Neural cell (in vitro differentiated cells): ENCODE results near the gene C21orf58. TPM values are rescaled to one million over a fixed set of nuclear protein-coding genes. Genes with fewer than 3 reads are reported as not detected.

Experiments
- H2AFZ ChIP-seq: fragments of 200-600, 300-800 bp; sonication (generic), shearing (Covaris generic); 2 replicates; pipeline ENCODE4 v1.6.0; 2014; ENCODE audit warnings: low read depth, mild to moderate bottlenecking, antibody characterized with exemption, low read length, moderate library complexity
- H3F3A ChIP-seq: fragments of 200-600 bp; shearing (Covaris generic); 2 replicates; pipeline ENCODE4 v1.6.1; 2016; ENCODE audit warnings: mild to moderate bottlenecking, moderate library complexity, mixed read lengths, antibody characterized with exemption, low read length; ENCODE audit not compliant: insufficient read depth, poor library complexity, severe bottlenecking
- H3K27ac ChIP-seq: fragments of 200-600, 300-800 bp; sonication (generic), shearing (Covaris generic); 2 replicates; pipeline ENCODE4 v1.5.1; 2014; ENCODE audit warnings: mild to moderate bottlenecking, low read length, moderate library complexity
- H3K27me3 ChIP-seq: fragments of 300-800, 200-600 bp; sonication (generic), shearing (Covaris generic); 2 replicates; pipeline ENCODE4 v1.6.0; 2014; ENCODE audit warnings: mild to moderate bottlenecking, low read depth, low read length, moderate library complexity; ENCODE audit not compliant: insufficient read depth
- H3K36me3 ChIP-seq: fragments of 300-800, 200-600 bp; sonication (generic), shearing (Covaris generic); 2 replicates; pipeline ENCODE4 v1.5.1; 2014; ENCODE audit warnings: mild to moderate bottlenecking, antibody characterized with exemption, low read length, moderate library complexity; ENCODE audit not compliant: insufficient read depth
- H3K4me2 ChIP-seq: fragments of 300-800, 200-600 bp; sonication (generic), shearing (Covaris generic); 2 replicates; pipeline ENCODE4 v1.6.0; 2014; ENCODE audit warnings: mild to moderate bottlenecking, low read length
- H3K4me3 ChIP-seq: fragments of 300-800, 200-600 bp; sonication (generic), shearing (Covaris generic); 2 replicates; pipeline ENCODE4 v1.5.1; 2014; ENCODE audit warnings: mild to moderate bottlenecking, low read length, moderate library complexity
- H3K79me2 ChIP-seq: fragments of 200-600 bp; shearing (Covaris generic); replicated peaks from 2 replicates; pipeline ENCODE4 v1.6.0; 2014; ENCODE audit warnings: mild to moderate bottlenecking, low read length, moderate library complexity; ENCODE audit not compliant: insufficient read depth
- H3K9ac ChIP-seq: fragments of 300-800, 200-600 bp; sonication (generic), shearing (Covaris generic); 2 replicates; pipeline ENCODE4 v1.6.1; 2016; ENCODE audit warnings: mild to moderate bottlenecking, low read length, mixed read lengths
- H3K9me2 ChIP-seq: fragments of 200-600 bp; shearing (Covaris generic); 2 replicates; pipeline ENCODE4 v1.6.1; 2016; ENCODE audit warnings: mild to moderate bottlenecking, low read length, mixed read lengths; ENCODE audit not compliant: insufficient read depth
- H3K9me3 ChIP-seq: fragments of 200-600, 300-800 bp; sonication (generic), shearing (Covaris generic); 2 replicates; pipeline ENCODE4 v1.6.1; 2016; ENCODE audit warnings: mild to moderate bottlenecking, mixed run types, low read length, moderate library complexity, mixed read lengths
- H4K20me1 ChIP-seq: fragments of 200-600 bp; shearing (Covaris generic); 2 replicates; pipeline ENCODE4 v1.6.1; 2016; ENCODE audit warnings: mild to moderate bottlenecking, mixed run types; ENCODE audit not compliant: insufficient read depth
- EP300 ChIP-seq: fragments of 450-650 bp; conservative IDR thresholded peaks from 2 replicates; pipeline ENCODE4 v1.6.1; 2014; ENCODE audit warnings: antibody characterized with exemption, mild to moderate bottlenecking, moderate library complexity; ENCODE audit not compliant: poor library complexity, severe bottlenecking
- EZH2 ChIP-seq: fragments of 200-600, 300-800 bp; shearing (Covaris generic), sonication (generic); IDR thresholded peaks from 2 replicates; pipeline ENCODE4 v1.6.1; 2014; ENCODE audit warnings: antibody characterized with exemption, low read length, borderline replicate concordance, mild to moderate bottlenecking; ENCODE audit not compliant: insufficient read depth, poor library complexity, severe bottlenecking
- MXI1 ChIP-seq: fragments of 450-650 bp; conservative IDR thresholded peaks from 2 replicates; pipeline ENCODE4 v1.6.1; 2014; ENCODE audit warnings: antibody characterized with exemption, mild to moderate bottlenecking; ENCODE audit not compliant: poor library complexity, severe bottlenecking
- POLR2AphosphoS5 ChIP-seq: IDR thresholded peaks from 2 replicates; pipeline ENCODE4 v1.6.1; 2012
- RAD21 ChIP-seq: fragments of 450-650 bp; conservative IDR thresholded peaks from 2 replicates; pipeline ENCODE4 v1.6.1; 2014; ENCODE audit warnings: antibody characterized with exemption, mild to moderate bottlenecking, moderate library complexity
- SMC3 ChIP-seq: fragments of 450-650 bp; conservative IDR thresholded peaks from 2 replicates; pipeline ENCODE4 v1.6.1; 2014; ENCODE audit warnings: antibody characterized with exemption, mild to moderate bottlenecking, moderate library complexity; ENCODE audit not compliant: poor library complexity
- TAF1 ChIP-seq: IDR thresholded peaks from 2 replicates; pipeline ENCODE4 v1.6.1; 2012; ENCODE audit warnings: low read depth
- polyA plus RNA-seq: library from polyadenylated mRNA; depleted of rRNA; stranded (reverse); fragments of >200 nt; gene quantifications from 2 replicates; pipeline ENCODE4 v1.2.3, GENCODE V29; 2014
- TF ChIP-seq, protein P1 (sequence below): IDR thresholded peaks from 2 replicates; pipeline ENCODE4 v1.6.1; 2012; ENCODE audit warnings: borderline replicate concordance
- TF ChIP-seq, protein P2 (sequence below): fragments of 450-650 bp; IDR thresholded peaks from 2 replicates; pipeline ENCODE4 v1.5.1; 2014; ENCODE audit warnings: antibody characterized with exemption, mild to moderate bottlenecking, moderate library complexity; ENCODE audit not compliant: poor library complexity, severe bottlenecking

C21orf58 gene
- polyA plus RNA-seq, 1 donor from 2014 or later, result 3.0 TPM

DNA sequence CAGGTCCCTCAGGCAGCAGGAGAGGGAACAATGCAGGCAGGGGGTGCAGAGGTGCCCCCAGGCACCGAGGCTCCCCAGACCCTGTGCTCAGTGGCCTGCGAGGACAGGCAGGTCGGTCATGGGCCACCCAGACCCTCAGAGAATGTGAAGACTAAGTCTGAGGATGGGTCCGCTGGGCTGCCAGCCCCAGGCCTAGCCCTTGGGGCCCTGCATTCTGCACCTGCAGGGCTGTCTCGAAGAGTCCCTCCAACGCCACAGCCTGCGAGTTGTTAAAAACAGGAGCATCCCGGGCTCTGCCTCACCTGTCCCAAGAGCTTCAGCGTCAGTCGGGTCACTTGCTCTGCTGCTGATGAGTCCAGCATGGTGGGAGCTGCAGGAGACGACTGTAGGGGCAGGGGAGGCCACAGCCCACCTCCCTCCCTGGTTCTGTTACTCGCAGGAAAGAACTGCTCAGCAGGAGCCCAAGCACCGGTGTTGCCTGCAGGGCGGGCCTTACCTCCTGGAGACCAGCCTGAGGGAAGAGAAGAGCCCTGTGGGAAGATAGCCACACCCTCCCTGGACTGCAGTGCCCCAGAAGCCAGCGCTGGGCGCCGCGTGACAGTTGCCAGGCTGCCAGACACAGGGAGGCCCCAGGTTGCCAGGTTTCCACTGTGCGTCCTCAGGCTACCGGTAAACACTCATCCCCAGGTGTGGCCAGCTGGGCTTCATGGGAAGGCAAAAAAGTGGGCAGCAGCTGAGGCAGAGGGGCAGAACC, 5.8 kb downstream of the C21orf58 start:
- Histone ChIP-seq H3K4me3 (no peak overlapping the region), H3K9me3 (no peaks in the 10 kb centered on the region), H3K27ac (no peak overlapping the region), H3F3A (no peaks in the 10 kb centered on the region), H4K20me1 (no peaks in the 10 kb centered on the region), H3K79me2 (peaks cover 24% of the 10 kb centered on the region), H3K9me2 (no peaks in the 10 kb centered on the region), H3K4me2 (no peak overlapping the region), H3K27me3 (no peaks in the 10 kb centered on the region), H2AFZ (no peak overlapping the region), H3K36me3 (no peaks in the 10 kb centered on the region), H3K9ac (no peak overlapping the region)
- TF ChIP-seq EP300 (no peak), MXI1 (no peak), SMC3 (no peak), POLR2AphosphoS5 (no peak)
- TF ChIP-seq, protein P1, sequence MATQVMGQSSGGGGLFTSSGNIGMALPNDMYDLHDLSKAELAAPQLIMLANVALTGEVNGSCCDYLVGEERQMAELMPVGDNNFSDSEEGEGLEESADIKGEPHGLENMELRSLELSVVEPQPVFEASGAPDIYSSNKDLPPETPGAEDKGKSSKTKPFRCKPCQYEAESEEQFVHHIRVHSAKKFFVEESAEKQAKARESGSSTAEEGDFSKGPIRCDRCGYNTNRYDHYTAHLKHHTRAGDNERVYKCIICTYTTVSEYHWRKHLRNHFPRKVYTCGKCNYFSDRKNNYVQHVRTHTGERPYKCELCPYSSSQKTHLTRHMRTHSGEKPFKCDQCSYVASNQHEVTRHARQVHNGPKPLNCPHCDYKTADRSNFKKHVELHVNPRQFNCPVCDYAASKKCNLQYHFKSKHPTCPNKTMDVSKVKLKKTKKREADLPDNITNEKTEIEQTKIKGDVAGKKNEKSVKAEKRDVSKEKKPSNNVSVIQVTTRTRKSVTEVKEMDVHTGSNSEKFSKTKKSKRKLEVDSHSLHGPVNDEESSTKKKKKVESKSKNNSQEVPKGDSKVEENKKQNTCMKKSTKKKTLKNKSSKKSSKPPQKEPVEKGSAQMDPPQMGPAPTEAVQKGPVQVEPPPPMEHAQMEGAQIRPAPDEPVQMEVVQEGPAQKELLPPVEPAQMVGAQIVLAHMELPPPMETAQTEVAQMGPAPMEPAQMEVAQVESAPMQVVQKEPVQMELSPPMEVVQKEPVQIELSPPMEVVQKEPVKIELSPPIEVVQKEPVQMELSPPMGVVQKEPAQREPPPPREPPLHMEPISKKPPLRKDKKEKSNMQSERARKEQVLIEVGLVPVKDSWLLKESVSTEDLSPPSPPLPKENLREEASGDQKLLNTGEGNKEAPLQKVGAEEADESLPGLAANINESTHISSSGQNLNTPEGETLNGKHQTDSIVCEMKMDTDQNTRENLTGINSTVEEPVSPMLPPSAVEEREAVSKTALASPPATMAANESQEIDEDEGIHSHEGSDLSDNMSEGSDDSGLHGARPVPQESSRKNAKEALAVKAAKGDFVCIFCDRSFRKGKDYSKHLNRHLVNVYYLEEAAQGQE, result no peak

DNA sequence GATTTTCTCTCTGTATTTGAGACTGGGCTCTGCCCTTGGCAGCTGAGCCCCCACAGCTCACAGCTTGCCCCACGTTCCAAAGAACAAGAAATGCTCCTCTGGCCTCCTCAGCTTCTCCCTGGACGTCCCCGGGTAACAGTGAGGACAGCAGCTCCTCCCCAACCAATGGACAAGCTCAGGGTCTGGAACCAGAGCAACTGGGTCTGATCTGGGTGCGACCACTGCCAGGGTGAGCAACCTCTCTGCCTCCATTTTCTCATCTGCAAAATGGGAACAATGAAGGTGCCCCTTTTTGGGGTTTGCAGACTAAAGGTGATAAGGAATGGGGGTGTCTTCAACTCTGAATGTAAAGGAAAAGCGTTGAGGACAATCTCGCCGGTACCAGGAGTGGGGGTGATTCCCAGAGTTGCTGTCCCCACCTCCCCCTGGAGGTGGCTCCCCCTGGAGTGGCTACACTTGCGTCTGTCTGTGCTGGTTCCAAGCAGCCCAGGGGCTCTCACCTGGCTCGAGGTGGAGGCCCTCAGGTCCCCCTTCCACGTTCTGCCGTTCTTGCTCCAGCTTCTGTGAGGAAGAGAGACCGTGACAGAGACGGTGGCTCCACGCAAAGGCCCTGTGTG, 6.9 kb downstream of the C21orf58 start:
- Histone ChIP-seq H3K9me2 (no peaks in the 10 kb centered on the region), H3K36me3 (no peaks in the 10 kb centered on the region), H3K4me2 (no peak overlapping the region), H4K20me1 (no peaks in the 10 kb centered on the region), H3K79me2 (peaks cover 13% of the 10 kb centered on the region), H3K27ac (no peak overlapping the region), H3F3A (no peaks in the 10 kb centered on the region), H3K4me3 (no peak overlapping the region), H3K9me3 (no peaks in the 10 kb centered on the region), H2AFZ (no peak overlapping the region), H3K27me3 (no peaks in the 10 kb centered on the region), H3K9ac (no peak overlapping the region)
- no peak for TF ChIP-seq EP300
- TF ChIP-seq RAD21, result no peak
- TF ChIP-seq TAF1, result no peak
- no peak for TF ChIP-seq SMC3
- TF ChIP-seq, protein P1, result no peak
- TF ChIP-seq EZH2, result no peak
- no peak for TF ChIP-seq MXI1
- TF ChIP-seq, protein P2, sequence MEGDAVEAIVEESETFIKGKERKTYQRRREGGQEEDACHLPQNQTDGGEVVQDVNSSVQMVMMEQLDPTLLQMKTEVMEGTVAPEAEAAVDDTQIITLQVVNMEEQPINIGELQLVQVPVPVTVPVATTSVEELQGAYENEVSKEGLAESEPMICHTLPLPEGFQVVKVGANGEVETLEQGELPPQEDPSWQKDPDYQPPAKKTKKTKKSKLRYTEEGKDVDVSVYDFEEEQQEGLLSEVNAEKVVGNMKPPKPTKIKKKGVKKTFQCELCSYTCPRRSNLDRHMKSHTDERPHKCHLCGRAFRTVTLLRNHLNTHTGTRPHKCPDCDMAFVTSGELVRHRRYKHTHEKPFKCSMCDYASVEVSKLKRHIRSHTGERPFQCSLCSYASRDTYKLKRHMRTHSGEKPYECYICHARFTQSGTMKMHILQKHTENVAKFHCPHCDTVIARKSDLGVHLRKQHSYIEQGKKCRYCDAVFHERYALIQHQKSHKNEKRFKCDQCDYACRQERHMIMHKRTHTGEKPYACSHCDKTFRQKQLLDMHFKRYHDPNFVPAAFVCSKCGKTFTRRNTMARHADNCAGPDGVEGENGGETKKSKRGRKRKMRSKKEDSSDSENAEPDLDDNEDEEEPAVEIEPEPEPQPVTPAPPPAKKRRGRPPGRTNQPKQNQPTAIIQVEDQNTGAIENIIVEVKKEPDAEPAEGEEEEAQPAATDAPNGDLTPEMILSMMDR, result no peak
- TF ChIP-seq POLR2AphosphoS5, result no peak
